Activated T-cell treated with anti-CD3 and anti-CD28 coated beads for 48 hours (primary cell): Measurements from ENCODE around the gene BCL2L2.

Source experiments
- DNase-seq: peaks from one replicate; pipeline ENCODE4 v3.0.0-alpha.2; 2020; ENCODE audit warnings: low read depth

Gene BCL2L2

GRCh38 chr14:23356662-23357061 lies 50.0 kb downstream of the BCL2L2 start:
- DNase-seq: no peak

GRCh38 chr14:23357261-23357660 lies 50.6 kb downstream of the BCL2L2 start:
- DNase-seq: no peak

DNA sequence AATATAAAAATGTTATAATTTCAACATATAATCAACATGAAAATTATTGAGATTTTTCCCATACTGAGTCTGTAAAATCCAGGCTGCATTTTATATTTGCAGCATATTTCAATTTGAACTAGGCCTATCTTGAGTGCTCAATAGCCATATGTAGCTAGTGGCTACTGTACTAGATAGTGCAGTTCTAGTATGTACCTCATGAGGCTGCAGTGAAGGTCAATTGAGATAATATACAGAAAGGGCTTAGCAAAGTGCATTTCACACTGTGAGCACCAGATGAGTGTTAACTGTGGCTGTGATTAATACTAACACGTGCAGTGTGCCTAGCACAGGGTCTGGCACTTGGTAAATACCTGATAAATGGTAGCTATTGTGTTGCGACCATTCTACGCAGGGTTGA lies 51.4 kb downstream of the BCL2L2 start:
- no peak for DNase-seq

DNA sequence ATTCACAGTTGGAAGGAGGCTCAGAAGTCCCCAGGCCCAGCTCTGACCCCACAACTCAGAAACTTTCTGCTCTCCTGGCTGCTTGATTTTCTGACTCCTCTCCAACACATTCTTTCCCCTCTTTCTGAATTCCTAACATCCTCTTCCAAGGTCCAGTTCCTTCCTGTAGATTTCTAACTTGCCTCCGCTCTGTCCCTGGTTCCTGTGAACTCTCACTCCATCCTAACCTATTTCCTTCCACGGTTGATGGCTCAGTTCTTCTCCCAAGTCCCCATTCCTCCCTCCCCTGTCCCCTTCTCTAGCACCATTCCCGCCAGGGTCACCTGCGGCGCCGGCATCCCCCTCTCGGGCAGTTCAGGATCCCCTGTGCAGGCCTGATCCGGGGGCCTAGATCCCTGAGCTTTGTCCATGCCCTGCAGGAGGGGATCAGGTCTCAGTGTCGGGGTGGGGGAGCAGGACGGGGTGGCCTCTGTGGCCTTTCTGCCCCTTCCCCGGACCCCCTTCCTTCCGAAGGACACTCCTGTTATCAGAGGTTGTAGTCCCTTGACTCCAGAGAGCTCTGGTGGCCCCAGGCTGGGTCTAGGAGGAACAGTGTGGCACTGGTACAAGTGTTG lies 52.0 kb downstream of the BCL2L2 start:
- DNase-seq: no peak

GRCh38 chr14:23359167-23359626 lies 52.6 kb downstream of the BCL2L2 start:
- DNase-seq: no peak

GRCh38 chr14:23359722-23360447 lies 53.3 kb downstream of the BCL2L2 start:
- no peak for DNase-seq

DNA sequence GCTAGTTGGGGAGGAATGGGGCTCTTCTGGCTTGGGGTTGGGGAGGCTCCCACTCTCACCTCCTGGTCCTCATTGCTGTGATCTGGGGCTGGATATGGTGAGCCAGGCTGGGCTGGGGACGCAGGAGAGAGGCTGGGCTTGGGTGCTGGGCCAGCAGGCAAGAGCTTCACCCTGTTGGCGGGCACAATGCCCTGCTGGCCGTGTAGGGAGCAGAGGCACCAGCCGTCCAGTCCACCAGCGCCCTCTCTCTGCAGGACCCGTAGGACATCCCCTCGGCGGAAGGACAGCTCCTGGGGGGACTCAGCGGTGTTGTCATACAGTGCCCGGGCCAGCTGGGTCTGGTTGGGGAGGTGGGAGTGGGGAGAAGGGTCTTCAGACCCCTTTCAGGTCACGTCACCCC lies 53.9 kb downstream of the BCL2L2 start:
- DNase-seq: no peak

DNA sequence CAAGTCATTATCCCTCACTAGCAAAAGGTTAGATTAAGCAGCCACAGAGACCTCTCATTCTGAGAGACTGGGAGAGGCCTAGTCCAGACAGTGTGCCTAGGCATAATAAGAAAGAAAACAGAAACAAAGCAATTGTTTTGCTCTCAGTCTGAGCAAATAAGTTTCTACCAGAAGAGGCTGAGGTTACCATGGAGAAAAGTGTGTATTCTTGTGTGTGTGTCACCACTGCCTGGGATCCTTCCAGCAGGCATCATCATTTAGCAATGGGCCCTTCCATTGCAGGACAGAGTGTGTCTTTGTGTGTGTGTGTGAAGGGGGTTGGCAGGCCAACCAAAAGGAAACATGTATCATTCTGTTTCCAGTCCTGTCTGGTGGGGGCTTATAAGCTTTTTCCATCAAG lies 54.7 kb downstream of the BCL2L2 start:
- no peak for DNase-seq
